Nephron (organoid): ENCODE measurements around the gene LY6G6C.

Experiments used
- H3K27ac Mint-ChIP-seq, 3 experiments: 2 replicates each; pipeline ENCODE4 v1.8.0; 2020; ENCODE audit warnings: mixed read lengths in 3 of 3, mild to moderate bottlenecking in 2 of 3, moderate library complexity in 1 of 3
- H3K27me3 Mint-ChIP-seq: 2 replicates; pipeline ENCODE4 v1.8.0; 2021; ENCODE audit warnings: low read depth, mild to moderate bottlenecking, moderate library complexity, mixed read lengths
- H3K36me3 Mint-ChIP-seq: 2 replicates; pipeline ENCODE4 v1.8.0; 2020; ENCODE audit warnings: low read depth, mixed read lengths
- H3K4me1 Mint-ChIP-seq: 2 replicates; pipeline ENCODE4 v1.8.0; 2020; ENCODE audit warnings: mixed read lengths
- H3K4me3 Mint-ChIP-seq, 3 experiments: 2 replicates each; pipeline ENCODE4 v1.8.0; 2020; ENCODE audit warnings: mild to moderate bottlenecking in 3 of 3, mixed read lengths in 3 of 3, moderate library complexity in 2 of 3
- H3K9me3 Mint-ChIP-seq: 2 replicates; pipeline ENCODE4 v1.8.0; 2020; ENCODE audit warnings: mixed read lengths
- CTCF ChIP-seq, 3 experiments: fragments of 200-600 bp; sonication (generic); IDR thresholded peaks; one replicate each; pipeline ENCODE4 v1.5.0; 2021; ENCODE audit warnings: antibody characterized with exemption in 3 of 3; ENCODE audit not compliant: unreplicated experiment in 3 of 3

The LY6G6C gene

GRCh38 chr6:31739639-31740396, 18.3 kb upstream of the LY6G6C start, which contains the start of gene MSH5:
Gene MSH5, plus strand, starts transcription at chr6:31740005. Its CDS starts 462 bp downstream, at chr6:31740467.
- H3K4me3 Mint-ChIP-seq = peak within 1 kb of the TSS; percentile 94 to 97 (median 95)
- H3K36me3 Mint-ChIP-seq = peaks cover 12% of the 10 kb centered on the region
- no peaks in the 10 kb centered on the region for H3K27me3 Mint-ChIP-seq
- peaks cover 45% of the 10 kb centered on the region for H3K4me1 Mint-ChIP-seq
- TF ChIP-seq CTCF (IDR thresholded peaks at IDR 0.05; ENCODE audit: unreplicated experiment in 3 of 3) = no peak
- H3K9me3 Mint-ChIP-seq = no peaks in the 10 kb centered on the region
- H3K27ac Mint-ChIP-seq = peak within 1 kb of the TSS; percentile 99 to 100 (median 100)

GRCh38 chr6:31737991-31738979, 16.7 kb upstream of the LY6G6C start:
- Mint-ChIP-seq H3K36me3 (peaks cover 24% of the 10 kb centered on the region), H3K27ac (peak overlapping the region; percentile 99 to 100 (median 100)), H3K4me3 (peak overlapping the region; percentile 94 to 97 (median 95)), H3K27me3 (no peaks in the 10 kb centered on the region), H3K9me3 (no peaks in the 10 kb centered on the region), H3K4me1 (peaks cover 57% of the 10 kb centered on the region)
- TF ChIP-seq CTCF (IDR thresholded peaks at IDR 0.05; ENCODE audit: unreplicated experiment in 3 of 3) = no peak

- Mint-ChIP-seq H3K36me3 (peaks cover 28% of the 10 kb centered on the region), H3K27ac (peak overlapping the region; percentile 99 to 100 (median 100)), H3K27me3 (no peaks in the 10 kb centered on the region), H3K4me3 (peak overlapping the region; percentile 94 to 97 (median 95)), H3K9me3 (no peaks in the 10 kb centered on the region), H3K4me1 (peaks cover 60% of the 10 kb centered on the region)
- TF ChIP-seq CTCF (IDR thresholded peaks at IDR 0.05; ENCODE audit: unreplicated experiment in 3 of 3) = no peak
Observed at GRCh38 chr6:31737315-31737990, 15.9 kb upstream of the LY6G6C start.

- Mint-ChIP-seq H3K4me1 (peaks cover 60% of the 10 kb centered on the region), H3K9me3 (no peaks in the 10 kb centered on the region), H3K27me3 (no peaks in the 10 kb centered on the region), H3K4me3 (peak overlapping the region; percentile 94 to 97 (median 95)), H3K27ac (peak overlapping the region; percentile 99 to 100 (median 100)), H3K36me3 (peaks cover 33% of the 10 kb centered on the region)
- no peak for TF ChIP-seq CTCF (IDR thresholded peaks at IDR 0.05; ENCODE audit: unreplicated experiment in 3 of 3)
Observed at GRCh38 chr6:31736768-31737314, 15.3 kb upstream of the LY6G6C start.

- H3K4me1 Mint-ChIP-seq = peaks cover 60% of the 10 kb centered on the region
- H3K27ac Mint-ChIP-seq = peak within 1 kb of the TSS; percentile 99 to 100 (median 100)
- H3K9me3 Mint-ChIP-seq = no peaks in the 10 kb centered on the region
- no peaks in the 10 kb centered on the region for H3K27me3 Mint-ChIP-seq
- H3K36me3 Mint-ChIP-seq = peaks cover 33% of the 10 kb centered on the region
- peak within 1 kb of the TSS; percentile 94 to 97 (median 95) for H3K4me3 Mint-ChIP-seq
- TF ChIP-seq CTCF (IDR thresholded peaks at IDR 0.05; ENCODE audit: unreplicated experiment in 3 of 3) = no peak
Observed at GRCh38 chr6:31736021-31736767, 14.6 kb upstream of the LY6G6C start, which contains the start of gene CLIC1. Gene CLIC1, minus strand, starts transcription at chr6:31736530. Its CDS starts 230 bp downstream, at chr6:31736300.
